ENCODE results near the gene ITPR3. TPM values are rescaled to one million over a fixed set of nuclear protein-coding genes. Genes with fewer than 3 reads are reported as not detected.

ITPR3 gene
- total RNA-seq, 1 experiment from 2014 or later = 103 TPM

- ChIA-PET RAD21 (ENCODE audit: low non-redundant PET in 1 of 2, low total read pairs in 2 of 2, uncharacterized antibody in 2 of 2, unreplicated experiment in 2 of 2) (interaction anchor here in 1 of 2 experiments (0.7 kb wide), 1 partner anchor 13 kb away, joined by 7 read pairs; no protein-coding TSS in a partner anchor), CTCF (no interaction called here)
- H3K36me3 ChIP-seq (ENCODE audit: control insufficient read depth in 1 of 2, insufficient read depth in 2 of 2, low read length in 2 of 2) = no peaks in the 10 kb centered on the region
Measured at GRCh38 chr6:33740794-33741193, 119.7 kb downstream of the ITPR3 start.

More at GRCh38 chr6:33740794-33741193, 119.7 kb downstream of the ITPR3 start:
- no peaks in the 10 kb centered on the region for H3K9me3 ChIP-seq (ENCODE audit: control insufficient read depth in 1 of 2, insufficient read depth in 1 of 2, low read depth in 1 of 2, low read length in 2 of 2)
- POLR2A ChIA-PET = no interaction called here
- H3K4me3 ChIP-seq (replicated peaks in 1 of 2; ENCODE audit: low read depth in 1 of 2, low read length in 2 of 2) = no peak overlapping the region
- no peaks in the 10 kb centered on the region for H3K79me2 ChIP-seq (ENCODE audit: insufficient read depth, low read length)
- DNase-seq (ENCODE audit: low read depth, low spot score) = no peak
- no peak for TF ChIP-seq SRF (IDR thresholded peaks at IDR 0.05; ENCODE audit: low read depth)
- TF ChIP-seq CBX3 (IDR thresholded peaks at IDR 0.05; ENCODE audit: low read depth) = no peak
- no peak for TF ChIP-seq POLR2AphosphoS5 (IDR thresholded peaks at IDR 0.05; ENCODE audit: low read depth, low read length)
- TF ChIP-seq TCF7L2 (IDR thresholded peaks at IDR 0.05; ENCODE audit: borderline replicate concordance, extremely low read depth, insufficient read depth, insufficient read length) = no peak
- TF ChIP-seq, protein P1, sequence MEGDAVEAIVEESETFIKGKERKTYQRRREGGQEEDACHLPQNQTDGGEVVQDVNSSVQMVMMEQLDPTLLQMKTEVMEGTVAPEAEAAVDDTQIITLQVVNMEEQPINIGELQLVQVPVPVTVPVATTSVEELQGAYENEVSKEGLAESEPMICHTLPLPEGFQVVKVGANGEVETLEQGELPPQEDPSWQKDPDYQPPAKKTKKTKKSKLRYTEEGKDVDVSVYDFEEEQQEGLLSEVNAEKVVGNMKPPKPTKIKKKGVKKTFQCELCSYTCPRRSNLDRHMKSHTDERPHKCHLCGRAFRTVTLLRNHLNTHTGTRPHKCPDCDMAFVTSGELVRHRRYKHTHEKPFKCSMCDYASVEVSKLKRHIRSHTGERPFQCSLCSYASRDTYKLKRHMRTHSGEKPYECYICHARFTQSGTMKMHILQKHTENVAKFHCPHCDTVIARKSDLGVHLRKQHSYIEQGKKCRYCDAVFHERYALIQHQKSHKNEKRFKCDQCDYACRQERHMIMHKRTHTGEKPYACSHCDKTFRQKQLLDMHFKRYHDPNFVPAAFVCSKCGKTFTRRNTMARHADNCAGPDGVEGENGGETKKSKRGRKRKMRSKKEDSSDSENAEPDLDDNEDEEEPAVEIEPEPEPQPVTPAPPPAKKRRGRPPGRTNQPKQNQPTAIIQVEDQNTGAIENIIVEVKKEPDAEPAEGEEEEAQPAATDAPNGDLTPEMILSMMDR (IDR thresholded peaks at IDR 0.05 in 2 of 3, conservative IDR thresholded peaks at IDR 0.05 in 1 of 3; ENCODE audit: borderline replicate concordance in 1 of 3, insufficient read depth in 1 of 3, low read depth in 2 of 3, low read length in 2 of 3) = no peak
- TF ChIP-seq, protein P2, sequence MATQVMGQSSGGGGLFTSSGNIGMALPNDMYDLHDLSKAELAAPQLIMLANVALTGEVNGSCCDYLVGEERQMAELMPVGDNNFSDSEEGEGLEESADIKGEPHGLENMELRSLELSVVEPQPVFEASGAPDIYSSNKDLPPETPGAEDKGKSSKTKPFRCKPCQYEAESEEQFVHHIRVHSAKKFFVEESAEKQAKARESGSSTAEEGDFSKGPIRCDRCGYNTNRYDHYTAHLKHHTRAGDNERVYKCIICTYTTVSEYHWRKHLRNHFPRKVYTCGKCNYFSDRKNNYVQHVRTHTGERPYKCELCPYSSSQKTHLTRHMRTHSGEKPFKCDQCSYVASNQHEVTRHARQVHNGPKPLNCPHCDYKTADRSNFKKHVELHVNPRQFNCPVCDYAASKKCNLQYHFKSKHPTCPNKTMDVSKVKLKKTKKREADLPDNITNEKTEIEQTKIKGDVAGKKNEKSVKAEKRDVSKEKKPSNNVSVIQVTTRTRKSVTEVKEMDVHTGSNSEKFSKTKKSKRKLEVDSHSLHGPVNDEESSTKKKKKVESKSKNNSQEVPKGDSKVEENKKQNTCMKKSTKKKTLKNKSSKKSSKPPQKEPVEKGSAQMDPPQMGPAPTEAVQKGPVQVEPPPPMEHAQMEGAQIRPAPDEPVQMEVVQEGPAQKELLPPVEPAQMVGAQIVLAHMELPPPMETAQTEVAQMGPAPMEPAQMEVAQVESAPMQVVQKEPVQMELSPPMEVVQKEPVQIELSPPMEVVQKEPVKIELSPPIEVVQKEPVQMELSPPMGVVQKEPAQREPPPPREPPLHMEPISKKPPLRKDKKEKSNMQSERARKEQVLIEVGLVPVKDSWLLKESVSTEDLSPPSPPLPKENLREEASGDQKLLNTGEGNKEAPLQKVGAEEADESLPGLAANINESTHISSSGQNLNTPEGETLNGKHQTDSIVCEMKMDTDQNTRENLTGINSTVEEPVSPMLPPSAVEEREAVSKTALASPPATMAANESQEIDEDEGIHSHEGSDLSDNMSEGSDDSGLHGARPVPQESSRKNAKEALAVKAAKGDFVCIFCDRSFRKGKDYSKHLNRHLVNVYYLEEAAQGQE (IDR thresholded peaks at IDR 0.05; ENCODE audit: low read depth) = no peak
- TF ChIP-seq EZH2phosphoT487 (IDR thresholded peaks at IDR 0.05; ENCODE audit: borderline replicate concordance) = no peak
- H3K27me3 ChIP-seq (ENCODE audit: insufficient read depth, low read length) = peaks cover 6% of the 10 kb centered on the region; the same call in 1 of the 2 replicates
- no peak overlapping the region for H2AFZ ChIP-seq (ENCODE audit: low read depth, low read length, poor library complexity, severe bottlenecking)
- ATAC-seq = no peak
- no TSS peak for BruUV-seq (replicated peaks)
- intact Hi-C loops (cut with micrococcal nuclease) = no loop called here
- no peak overlapping the region for H3K4me2 ChIP-seq (ENCODE audit: low read length)
- H3K27ac ChIP-seq (ENCODE audit: low read depth, low read length) = no peak overlapping the region
- H4K20me1 ChIP-seq (ENCODE audit: insufficient read depth) = no peaks in the 10 kb centered on the region
- H3K4me1 ChIP-seq (ENCODE audit: control insufficient read depth in 1 of 2, insufficient read depth in 2 of 2, low read length in 2 of 2) = peaks cover 2 to 9% of the 10 kb centered on the region in 2 experiments; a peak in 3 of 4 replicates
- no peak overlapping the region for H3K9ac ChIP-seq (ENCODE audit: low read length)
- no peaks in the 10 kb centered on the region for H3K9me2 ChIP-seq (ENCODE audit: insufficient read depth)
